Erythroblast (primary cell): Measurements from ENCODE around the gene PCDHB16.

Experiments
- GATA1 ChIP-seq: IDR thresholded peaks from 2 replicates; pipeline ENCODE4 v1.6.1; 2011; ENCODE audit warnings: low read depth, mild to moderate bottlenecking, control low read depth, low read length, moderate library complexity
- POLR2A ChIP-seq: IDR thresholded peaks from 2 replicates; pipeline ENCODE4 v1.6.1; 2011; ENCODE audit warnings: mild to moderate bottlenecking, low read length

DNA sequence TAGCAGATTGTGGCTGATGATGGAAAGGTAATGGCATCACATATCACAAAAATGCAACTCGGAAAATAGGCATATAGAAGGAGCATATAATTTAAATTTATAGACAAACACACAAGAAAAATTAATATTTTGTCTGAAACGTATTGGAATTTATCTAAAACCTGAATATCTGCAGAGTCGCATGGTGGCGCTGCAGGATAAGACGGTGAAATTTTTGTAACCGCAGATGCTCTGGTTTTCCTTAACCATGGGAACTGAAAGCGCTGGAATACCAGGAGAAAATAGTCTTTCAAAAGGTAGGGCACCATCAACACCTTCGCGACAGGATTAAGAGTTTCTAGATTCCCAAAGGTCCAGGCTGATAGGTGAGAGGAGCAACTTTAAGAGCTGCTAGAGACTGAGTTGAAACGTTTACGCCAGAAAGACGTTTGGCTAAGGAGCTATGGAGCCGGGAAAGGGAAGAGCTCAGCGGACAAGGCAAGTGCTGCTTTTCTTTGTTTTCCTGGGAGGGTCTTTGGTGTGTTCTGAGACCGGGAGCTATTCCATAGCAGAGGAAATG lies 52.0 kb downstream of the PCDHB16 start:
- TF ChIP-seq POLR2A (no peak), GATA1 (no peak)
